ENCODE results near the gene MIA2. TPM values are rescaled to one million over a fixed set of nuclear protein-coding genes. Genes with fewer than 3 reads are reported as not detected.

MIA2 gene
- total and polyA plus RNA-seq, 2 experiments from 2014 or later = 9.5 to 10.9 TPM

DNA sequence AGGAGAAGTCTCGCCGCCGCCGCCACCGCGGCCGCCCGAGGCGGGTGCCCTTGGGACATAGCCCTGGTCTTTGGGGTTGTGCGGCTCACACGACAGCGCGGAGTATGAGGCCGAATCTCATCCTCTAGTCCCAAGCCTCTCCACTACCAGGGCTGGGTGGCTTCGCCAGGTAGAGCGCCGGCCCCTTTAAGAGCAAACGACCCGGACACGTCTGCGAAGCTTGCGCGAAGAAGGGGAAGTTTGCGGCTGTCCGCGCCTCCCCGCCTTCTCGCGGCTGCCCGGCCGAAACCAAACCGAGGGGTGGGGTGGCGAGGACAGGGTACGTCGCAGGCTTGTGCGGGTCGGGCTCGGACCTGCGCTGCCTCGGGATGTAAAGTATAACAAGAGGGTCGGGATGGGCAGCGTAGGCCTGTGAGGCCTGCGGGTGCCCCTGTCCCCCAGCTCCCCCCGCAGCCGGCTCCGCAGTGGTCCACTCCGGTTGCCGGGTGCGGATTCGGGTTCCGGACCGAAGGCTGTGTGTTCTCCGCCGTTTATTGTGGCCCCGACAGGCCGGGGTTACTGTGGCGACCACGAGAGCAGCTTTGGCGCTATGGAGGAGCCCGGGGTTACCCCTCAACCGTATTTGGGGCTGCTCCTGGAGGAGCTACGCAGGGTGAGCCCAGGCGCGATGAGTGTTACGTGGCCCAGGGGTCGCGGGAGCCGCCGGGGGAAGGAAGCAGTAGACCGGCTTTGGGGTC, 33.3 kb downstream of the MIA2 start:
- Histone ChIP-seq H3K9me2 (ENCODE audit: insufficient read depth) (no peaks in the 10 kb centered on the region), H3K36me3 (ENCODE audit: insufficient read depth) (no peaks in the 10 kb centered on the region), H2AFZ (peak overlapping the region; percentile 95), H3K27me3 (ENCODE audit: insufficient read depth) (peaks cover 12% of the 10 kb centered on the region; the same call in 1 of the 2 replicates), H3K4me3 (peak overlapping the region; percentile 68), H3K4me2 (peak overlapping the region; percentile 90), H3K79me2 (replicated peaks; ENCODE audit: insufficient read depth) (peaks cover 42% of the 10 kb centered on the region), H3F3A (replicated peaks; ENCODE audit: low read depth) (no peaks in the 10 kb centered on the region; the same call in 1 of the 2 replicates), H3K27ac (ENCODE audit: low read depth) (peak overlapping the region; percentile 85), H3K4me1 (ENCODE audit: insufficient read depth) (peaks cover 13% of the 10 kb centered on the region), H4K20me1 (replicated peaks; ENCODE audit: insufficient read depth) (no peaks in the 10 kb centered on the region)
- Mint-ChIP-seq H3K9me3 (peaks cover 22% of the 10 kb centered on the region), H3K36me3 (ENCODE audit: low read depth) (peaks cover 17% of the 10 kb centered on the region), H3K27me3 (ENCODE audit: insufficient read depth, low read depth, poor library complexity) (peaks cover 3% of the 10 kb centered on the region), H3K27ac (peak overlapping the region; percentile 96), H3K4me1 (peaks cover 19% of the 10 kb centered on the region), H3K4me3 (peak overlapping the region; percentile 90)
- TF ChIP-seq EZH2phosphoT487 (IDR thresholded peaks at IDR 0.05; ENCODE audit: unreplicated experiment) (no peak), EZH2 (IDR thresholded peaks at IDR 0.05; ENCODE audit: low read depth, unreplicated experiment) (no peak), CREB1 (CRISPR knock-in tag; IDR thresholded peaks at IDR 0.05; ENCODE audit: low read depth) (peak; percentile 26; the same call in 1 of the 2 replicates), POLR2AphosphoS5 (IDR thresholded peaks at IDR 0.05; ENCODE audit: low read depth) (peak; percentile 56)
- TF ChIP-seq, protein P1, sequence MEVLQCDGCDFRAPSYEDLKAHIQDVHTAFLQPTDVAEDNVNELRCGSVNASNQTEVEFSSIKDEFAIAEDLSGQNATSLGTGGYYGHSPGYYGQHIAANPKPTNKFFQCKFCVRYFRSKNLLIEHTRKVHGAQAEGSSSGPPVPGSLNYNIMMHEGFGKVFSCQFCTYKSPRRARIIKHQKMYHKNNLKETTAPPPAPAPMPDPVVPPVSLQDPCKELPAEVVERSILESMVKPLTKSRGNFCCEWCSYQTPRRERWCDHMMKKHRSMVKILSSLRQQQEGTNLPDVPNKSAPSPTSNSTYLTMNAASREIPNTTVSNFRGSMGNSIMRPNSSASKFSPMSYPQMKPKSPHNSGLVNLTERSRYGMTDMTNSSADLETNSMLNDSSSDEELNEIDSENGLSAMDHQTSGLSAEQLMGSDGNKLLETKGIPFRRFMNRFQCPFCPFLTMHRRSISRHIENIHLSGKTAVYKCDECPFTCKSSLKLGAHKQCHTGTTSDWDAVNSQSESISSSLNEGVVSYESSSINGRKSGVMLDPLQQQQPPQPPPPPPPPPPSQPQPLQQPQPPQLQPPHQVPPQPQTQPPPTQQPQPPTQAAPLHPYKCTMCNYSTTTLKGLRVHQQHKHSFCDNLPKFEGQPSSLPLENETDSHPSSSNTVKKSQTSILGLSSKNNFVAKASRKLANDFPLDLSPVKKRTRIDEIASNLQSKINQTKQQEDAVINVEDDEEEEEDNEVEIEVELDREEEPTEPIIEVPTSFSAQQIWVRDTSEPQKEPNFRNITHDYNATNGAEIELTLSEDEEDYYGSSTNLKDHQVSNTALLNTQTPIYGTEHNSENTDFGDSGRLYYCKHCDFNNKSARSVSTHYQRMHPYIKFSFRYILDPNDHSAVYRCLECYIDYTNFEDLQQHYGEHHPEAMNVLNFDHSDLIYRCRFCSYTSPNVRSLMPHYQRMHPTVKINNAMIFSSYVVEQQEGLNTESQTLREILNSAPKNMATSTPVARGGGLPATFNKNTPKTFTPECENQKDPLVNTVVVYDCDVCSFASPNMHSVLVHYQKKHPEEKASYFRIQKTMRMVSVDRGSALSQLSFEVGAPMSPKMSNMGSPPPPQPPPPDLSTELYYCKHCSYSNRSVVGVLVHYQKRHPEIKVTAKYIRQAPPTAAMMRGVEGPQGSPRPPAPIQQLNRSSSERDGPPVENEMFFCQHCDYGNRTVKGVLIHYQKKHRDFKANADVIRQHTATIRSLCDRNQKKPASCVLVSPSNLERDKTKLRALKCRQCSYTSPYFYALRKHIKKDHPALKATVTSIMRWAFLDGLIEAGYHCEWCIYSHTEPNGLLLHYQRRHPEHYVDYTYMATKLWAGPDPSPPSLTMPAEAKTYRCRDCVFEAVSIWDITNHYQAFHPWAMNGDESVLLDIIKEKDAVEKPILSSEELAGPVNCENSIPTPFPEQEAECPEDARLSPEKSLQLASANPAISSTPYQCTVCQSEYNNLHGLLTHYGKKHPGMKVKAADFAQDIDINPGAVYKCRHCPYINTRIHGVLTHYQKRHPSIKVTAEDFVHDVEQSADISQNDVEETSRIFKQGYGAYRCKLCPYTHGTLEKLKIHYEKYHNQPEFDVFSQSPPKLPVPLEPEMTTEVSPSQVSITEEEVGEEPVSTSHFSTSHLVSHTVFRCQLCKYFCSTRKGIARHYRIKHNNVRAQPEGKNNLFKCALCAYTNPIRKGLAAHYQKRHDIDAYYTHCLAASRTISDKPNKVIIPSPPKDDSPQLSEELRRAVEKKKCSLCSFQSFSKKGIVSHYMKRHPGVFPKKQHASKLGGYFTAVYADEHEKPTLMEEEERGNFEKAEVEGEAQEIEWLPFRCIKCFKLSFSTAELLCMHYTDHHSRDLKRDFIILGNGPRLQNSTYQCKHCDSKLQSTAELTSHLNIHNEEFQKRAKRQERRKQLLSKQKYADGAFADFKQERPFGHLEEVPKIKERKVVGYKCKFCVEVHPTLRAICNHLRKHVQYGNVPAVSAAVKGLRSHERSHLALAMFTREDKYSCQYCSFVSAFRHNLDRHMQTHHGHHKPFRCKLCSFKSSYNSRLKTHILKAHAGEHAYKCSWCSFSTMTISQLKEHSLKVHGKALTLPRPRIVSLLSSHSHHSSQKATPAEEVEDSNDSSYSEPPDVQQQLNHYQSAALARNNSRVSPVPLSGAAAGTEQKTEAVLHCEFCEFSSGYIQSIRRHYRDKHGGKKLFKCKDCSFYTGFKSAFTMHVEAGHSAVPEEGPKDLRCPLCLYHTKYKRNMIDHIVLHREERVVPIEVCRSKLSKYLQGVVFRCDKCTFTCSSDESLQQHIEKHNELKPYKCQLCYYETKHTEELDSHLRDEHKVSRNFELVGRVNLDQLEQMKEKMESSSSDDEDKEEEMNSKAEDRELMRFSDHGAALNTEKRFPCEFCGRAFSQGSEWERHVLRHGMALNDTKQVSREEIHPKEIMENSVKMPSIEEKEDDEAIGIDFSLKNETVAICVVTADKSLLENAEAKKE (CRISPR knock-in tag; IDR thresholded peaks at IDR 0.05) = no peak
- peak; percentile 90 for DNase-seq (ENCODE audit: low spot score)
- ATAC-seq = peak; percentile 90
